Endothelial cell (in vitro differentiated cells): ENCODE data around the gene STXBP5L. TPM values are rescaled to one million over a fixed set of nuclear protein-coding genes. Genes with fewer than 3 reads are reported as not detected.
"Not testable (repeated sequence)": the region's sequence is repeated elsewhere in the genome, so short reads cannot be mapped to it uniquely, and the experiment has no call there.

Experiments used
- DNase-seq: peaks from one replicate; pipeline ENCODE4 v3.0.0; 2021; ENCODE audit warnings: low spot score
- H3K27ac Mint-ChIP-seq: one replicate; pipeline ENCODE4 v1.8.0; 2021; ENCODE audit warnings: mixed read lengths, inconsistent platforms; ENCODE audit not compliant: unreplicated experiment
- H3K27me3 Mint-ChIP-seq: one replicate; pipeline ENCODE4 v1.8.0; 2021; ENCODE audit warnings: mild to moderate bottlenecking, moderate library complexity, mixed read lengths, inconsistent platforms; ENCODE audit not compliant: unreplicated experiment
- H3K36me3 Mint-ChIP-seq: one replicate; pipeline ENCODE4 v1.8.0; 2021; ENCODE audit warnings: mild to moderate bottlenecking, low read depth, mixed read lengths, inconsistent platforms; ENCODE audit not compliant: unreplicated experiment
- H3K4me1 Mint-ChIP-seq: one replicate; pipeline ENCODE4 v1.8.0; 2021; ENCODE audit warnings: mild to moderate bottlenecking, mixed read lengths, inconsistent platforms; ENCODE audit not compliant: unreplicated experiment
- H3K4me3 Mint-ChIP-seq: one replicate; pipeline ENCODE4 v1.8.0; 2021; ENCODE audit warnings: mild to moderate bottlenecking, mixed read lengths, inconsistent platforms; ENCODE audit not compliant: unreplicated experiment
- H3K9me3 Mint-ChIP-seq: one replicate; pipeline ENCODE4 v1.8.0; 2021; ENCODE audit warnings: mixed read lengths, inconsistent platforms; ENCODE audit not compliant: unreplicated experiment
- total RNA-seq: library from RNA; stranded (reverse); fragmentation: NEBNext Ultra II Directional; extraction: Animal tissue kit (Norgen Biotek cat#: 25700); gene quantifications from one replicate; pipeline ENCODE4 v1.2.1, GENCODE V29; 2021; ENCODE audit not compliant: unreplicated experiment
- TF ChIP-seq, protein P1 (sequence below): fragments of 200-600 bp; sonication (generic); IDR thresholded peaks from one replicate; pipeline ENCODE4 v1.5.0; 2021; ENCODE audit warnings: antibody characterized with exemption; ENCODE audit not compliant: unreplicated experiment

The STXBP5L gene
- total RNA-seq, 1 donor from 2014 or later = 14.6 TPM

DNA sequence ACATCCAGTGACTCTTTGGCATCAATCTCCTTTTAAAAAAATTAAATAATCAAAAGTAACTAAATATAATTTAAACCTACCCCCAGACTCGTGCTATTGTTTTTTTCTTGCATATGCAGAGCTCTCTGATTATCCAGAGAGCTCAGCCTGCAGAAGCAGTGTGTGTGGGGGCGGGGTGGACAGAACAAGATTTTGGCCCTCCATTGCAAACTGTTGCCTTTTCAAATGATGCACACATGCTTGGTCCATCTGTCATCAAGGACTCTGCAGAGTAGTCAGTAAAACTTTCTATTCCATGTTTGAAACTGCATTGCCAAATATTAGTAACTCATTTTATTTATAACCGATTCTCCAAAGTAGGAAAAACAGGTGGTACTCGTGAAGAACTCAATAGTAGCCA, 28.6 kb upstream of the STXBP5L start:
- H3K27ac Mint-ChIP-seq = no peak overlapping the region
- H3K27me3 Mint-ChIP-seq = peaks cover 3% of the 10 kb centered on the region
- peaks cover 15% of the 10 kb centered on the region for H3K4me1 Mint-ChIP-seq
- TF ChIP-seq, protein P1, sequence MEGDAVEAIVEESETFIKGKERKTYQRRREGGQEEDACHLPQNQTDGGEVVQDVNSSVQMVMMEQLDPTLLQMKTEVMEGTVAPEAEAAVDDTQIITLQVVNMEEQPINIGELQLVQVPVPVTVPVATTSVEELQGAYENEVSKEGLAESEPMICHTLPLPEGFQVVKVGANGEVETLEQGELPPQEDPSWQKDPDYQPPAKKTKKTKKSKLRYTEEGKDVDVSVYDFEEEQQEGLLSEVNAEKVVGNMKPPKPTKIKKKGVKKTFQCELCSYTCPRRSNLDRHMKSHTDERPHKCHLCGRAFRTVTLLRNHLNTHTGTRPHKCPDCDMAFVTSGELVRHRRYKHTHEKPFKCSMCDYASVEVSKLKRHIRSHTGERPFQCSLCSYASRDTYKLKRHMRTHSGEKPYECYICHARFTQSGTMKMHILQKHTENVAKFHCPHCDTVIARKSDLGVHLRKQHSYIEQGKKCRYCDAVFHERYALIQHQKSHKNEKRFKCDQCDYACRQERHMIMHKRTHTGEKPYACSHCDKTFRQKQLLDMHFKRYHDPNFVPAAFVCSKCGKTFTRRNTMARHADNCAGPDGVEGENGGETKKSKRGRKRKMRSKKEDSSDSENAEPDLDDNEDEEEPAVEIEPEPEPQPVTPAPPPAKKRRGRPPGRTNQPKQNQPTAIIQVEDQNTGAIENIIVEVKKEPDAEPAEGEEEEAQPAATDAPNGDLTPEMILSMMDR = no peak
- no peaks in the 10 kb centered on the region for H3K36me3 Mint-ChIP-seq
- H3K9me3 Mint-ChIP-seq = no peaks in the 10 kb centered on the region
- no peak for DNase-seq
- H3K4me3 Mint-ChIP-seq = no peak overlapping the region

DNA sequence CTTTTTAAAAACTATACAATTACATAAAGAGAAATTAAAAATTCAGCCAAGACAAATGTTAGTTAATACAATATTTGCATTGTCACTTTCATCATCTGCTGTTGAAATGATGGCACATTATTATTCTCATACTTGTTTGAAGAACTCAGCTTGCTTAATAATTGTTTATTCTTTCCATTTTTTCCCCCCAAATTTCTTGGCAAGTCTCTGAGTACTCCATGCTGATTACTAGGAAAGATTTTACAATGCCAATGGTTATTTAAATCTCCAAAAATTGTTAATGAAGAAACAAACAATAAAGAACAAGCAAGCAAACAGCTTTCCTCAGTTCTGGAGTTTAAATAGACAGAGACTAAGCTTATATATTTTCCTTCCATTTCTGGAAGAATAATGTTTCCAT, 15.1 kb upstream of the STXBP5L start:
- no peaks in the 10 kb centered on the region for H3K9me3 Mint-ChIP-seq
- no peak overlapping the region for H3K4me3 Mint-ChIP-seq
- H3K36me3 Mint-ChIP-seq = no peaks in the 10 kb centered on the region
- H3K27me3 Mint-ChIP-seq = no peaks in the 10 kb centered on the region
- H3K4me1 Mint-ChIP-seq = peaks cover 17% of the 10 kb centered on the region
- no peak for DNase-seq
- TF ChIP-seq, protein P1 = no peak
- no peak overlapping the region for H3K27ac Mint-ChIP-seq

DNA sequence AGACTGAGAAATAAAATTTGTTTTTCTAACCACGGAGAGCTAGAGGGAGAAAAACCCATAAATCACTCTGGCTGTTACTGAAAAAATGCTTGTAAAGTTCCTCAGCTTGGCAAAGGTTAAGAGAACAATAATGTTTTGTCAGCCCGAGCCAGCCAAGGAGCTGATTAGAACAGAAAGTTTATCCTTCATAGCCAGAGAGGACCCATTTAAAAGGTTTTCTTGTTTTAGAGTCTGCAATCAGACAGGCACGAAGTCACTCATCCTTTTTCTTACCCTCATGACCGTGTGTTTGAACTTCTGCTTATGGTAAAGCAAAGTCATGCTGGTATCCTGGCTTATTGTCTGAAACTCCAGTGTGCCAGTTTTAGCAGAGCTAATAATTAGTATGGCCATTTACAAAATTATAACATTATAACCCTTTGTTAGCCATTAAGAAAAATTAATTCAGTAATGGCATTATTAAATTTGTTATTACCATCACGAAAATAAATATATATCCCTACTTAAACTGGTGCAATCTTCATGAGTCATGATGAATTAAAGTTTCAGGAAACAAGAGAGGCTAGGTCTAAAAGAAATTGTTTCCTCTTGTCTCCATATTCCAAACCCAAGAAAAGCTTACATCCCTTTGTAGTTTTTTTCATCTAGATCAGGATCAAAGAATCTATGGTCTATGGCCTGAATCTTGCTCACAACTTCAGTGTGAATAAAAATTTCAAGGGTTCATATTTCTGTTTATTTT, 13.5 kb upstream of the STXBP5L start:
- TF ChIP-seq, protein P1 = no peak
- Mint-ChIP-seq H3K9me3 (no peaks in the 10 kb centered on the region), H3K27ac (no peak overlapping the region), H3K27me3 (no peaks in the 10 kb centered on the region), H3K4me1 (peaks cover 17% of the 10 kb centered on the region), H3K36me3 (no peaks in the 10 kb centered on the region), H3K4me3 (no peak overlapping the region)
- DNase-seq = no peak

DNA sequence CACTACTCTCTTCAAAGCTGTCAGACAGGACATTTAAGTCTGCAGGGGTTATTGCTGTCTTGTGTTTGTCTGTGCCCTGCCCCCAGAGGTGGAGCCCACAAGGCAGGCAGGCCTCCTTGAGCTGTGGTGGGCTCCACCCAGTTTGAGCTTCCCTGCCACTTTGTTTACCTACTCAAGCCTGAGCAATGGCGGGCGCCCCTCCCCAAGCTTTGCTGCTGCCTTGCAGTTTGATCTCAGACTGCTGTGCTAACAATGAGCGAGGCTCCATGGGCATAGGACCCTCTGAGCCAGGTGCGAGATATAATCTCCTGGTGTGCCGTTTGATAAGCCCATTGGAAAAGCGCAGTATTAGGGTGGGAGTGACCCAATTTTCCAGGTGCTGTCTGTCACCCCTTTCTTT, 6.3 kb upstream of the STXBP5L start:
- H3K27me3 Mint-ChIP-seq, H3K36me3 Mint-ChIP-seq, H3K27ac Mint-ChIP-seq, H3K4me3 Mint-ChIP-seq, H3K4me1 Mint-ChIP-seq, DNase-seq, H3K9me3 Mint-ChIP-seq: not testable (repeated sequence)

DNA sequence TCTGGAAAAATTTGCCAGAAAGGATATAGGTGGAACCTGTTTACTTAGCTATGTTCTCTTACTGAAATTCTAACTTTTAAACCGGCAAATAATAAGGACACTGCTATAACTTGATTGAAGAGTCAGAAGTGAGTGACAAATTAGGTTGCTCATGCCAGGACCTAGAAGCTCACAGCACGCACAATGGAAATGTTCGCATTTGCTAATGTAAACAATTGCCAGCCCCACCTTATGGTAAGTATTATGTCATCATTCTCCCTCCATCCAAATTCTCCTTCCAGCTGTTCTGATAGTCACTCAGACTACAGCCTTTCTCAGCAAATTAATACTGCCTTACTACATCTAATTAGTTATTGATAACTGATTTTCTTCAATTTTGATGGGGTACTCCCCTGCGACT, 4.8 kb upstream of the STXBP5L start:
- TF ChIP-seq, protein P1 = no peak
- H3K9me3 Mint-ChIP-seq = no peaks in the 10 kb centered on the region
- H3K27ac Mint-ChIP-seq = no peak overlapping the region
- DNase-seq = no peak
- H3K4me1 Mint-ChIP-seq = peaks cover 6% of the 10 kb centered on the region
- H3K27me3 Mint-ChIP-seq = peaks cover 4% of the 10 kb centered on the region
- H3K36me3 Mint-ChIP-seq = peaks cover 5% of the 10 kb centered on the region
- H3K4me3 Mint-ChIP-seq = no peak overlapping the region
